Measurements from ENCODE around the gene CELF5.
"Not testable (repeated sequence)": the region's sequence is repeated elsewhere in the genome, so short reads cannot be mapped to it uniquely, and the experiment has no call there.

Gene CELF5

DNA sequence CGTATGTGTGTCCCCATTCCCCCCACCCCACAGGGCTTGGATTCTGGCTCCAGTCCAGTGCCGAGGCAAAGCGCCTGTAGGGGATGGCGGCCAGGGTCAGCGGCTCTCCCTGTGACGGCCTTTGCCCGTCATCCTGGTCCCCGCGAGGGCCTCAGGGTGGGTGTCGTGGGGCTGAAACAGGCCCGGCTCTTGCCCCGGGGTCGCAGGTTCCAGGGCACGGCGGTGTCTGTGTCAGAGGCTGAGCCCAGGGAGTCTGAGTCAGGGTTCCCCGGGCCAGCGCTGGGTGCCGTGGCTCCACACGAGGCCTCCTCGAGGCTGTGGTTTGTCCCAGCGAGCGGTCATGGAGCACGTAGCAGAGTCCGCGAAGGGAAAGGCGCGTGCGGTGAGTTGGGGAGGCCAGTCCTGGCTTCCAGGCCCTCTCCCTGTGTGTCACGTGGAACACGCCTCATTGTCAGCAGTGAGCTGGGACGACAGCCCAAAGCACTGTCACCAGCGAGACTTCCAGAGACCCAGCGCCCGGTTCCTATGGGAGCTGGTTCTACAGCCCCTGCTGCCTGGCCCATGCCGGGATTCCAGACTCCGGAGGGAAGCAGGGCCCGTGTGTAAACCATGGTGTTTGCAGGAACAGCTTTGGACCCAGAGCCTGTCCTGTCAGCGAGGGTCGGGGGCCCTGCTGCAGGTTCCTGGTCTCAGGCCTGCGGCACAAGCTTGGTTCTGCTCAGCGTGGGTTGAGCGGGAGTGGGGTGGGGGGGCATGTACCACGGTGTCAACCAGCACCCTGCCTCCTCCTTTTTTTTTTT, 25.4 kb upstream of the CELF5 start:
- Mint-ChIP-seq H3K9me3 (no peaks in the 10 kb centered on the region), H3K27me3 (no peaks in the 10 kb centered on the region), H3K27ac (no peak overlapping the region), H3K4me1 (no peaks in the 10 kb centered on the region), H3K36me3 (no peaks in the 10 kb centered on the region), H3K4me3 (no peak overlapping the region)

DNA sequence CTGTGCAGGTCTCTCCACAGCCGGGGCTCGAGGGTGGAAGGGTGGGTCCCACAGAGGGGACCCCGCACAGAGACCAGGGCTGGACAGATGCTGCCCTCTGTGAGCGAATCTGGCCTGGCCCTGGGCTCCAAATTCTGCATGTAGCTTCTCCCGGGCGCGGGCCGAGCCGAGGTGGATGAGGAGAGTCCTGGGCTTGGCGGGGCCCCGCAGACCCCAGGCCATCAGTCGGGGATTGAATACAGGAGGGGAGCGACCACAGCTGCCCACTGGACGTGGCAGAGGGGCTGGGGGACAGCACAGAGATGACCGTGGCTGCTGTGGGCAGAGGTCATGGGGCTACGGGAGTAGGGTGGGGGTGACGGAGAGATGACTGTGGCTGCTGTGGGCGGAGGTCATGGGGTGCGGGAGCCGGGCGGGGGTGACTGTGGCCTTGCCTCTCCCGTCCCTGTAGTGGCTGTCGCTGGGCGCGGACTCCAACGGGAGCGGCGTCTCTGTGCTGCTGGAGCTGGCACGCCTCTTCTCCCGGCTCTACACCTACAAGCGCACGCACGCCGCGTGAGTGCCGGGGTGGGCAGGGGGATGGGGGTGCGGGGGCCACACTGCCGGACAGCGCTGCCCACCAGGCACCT, 23.3 kb upstream of the CELF5 start:
- no peaks in the 10 kb centered on the region for H3K4me1 Mint-ChIP-seq
- H3K4me3 Mint-ChIP-seq, result no peak overlapping the region
- no peaks in the 10 kb centered on the region for H3K36me3 Mint-ChIP-seq
- no peaks in the 10 kb centered on the region for H3K27me3 Mint-ChIP-seq
- H3K9me3 Mint-ChIP-seq, result no peaks in the 10 kb centered on the region
- H3K27ac Mint-ChIP-seq, result no peak overlapping the region

DNA sequence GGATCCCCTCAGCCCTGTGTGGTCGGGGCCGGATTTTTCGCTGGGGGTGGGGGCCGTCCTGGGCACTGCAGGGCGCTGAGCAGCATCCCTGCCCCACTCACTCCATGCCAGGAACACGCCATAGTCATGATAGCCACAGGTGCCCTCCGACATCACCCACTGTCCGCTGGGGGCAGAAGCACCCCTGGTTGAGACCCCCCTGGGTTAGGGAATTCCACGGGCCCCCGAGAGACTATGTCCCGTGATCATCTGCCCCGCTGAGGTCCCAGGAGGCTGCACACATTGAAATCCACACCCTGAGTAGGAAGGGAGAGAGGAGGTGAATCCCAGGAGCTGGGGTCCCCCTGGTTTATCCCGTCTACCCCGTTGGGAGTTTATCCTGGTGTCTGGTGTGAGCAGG, 22.6 kb upstream of the CELF5 start:
- no peaks in the 10 kb centered on the region for H3K36me3 Mint-ChIP-seq
- no peaks in the 10 kb centered on the region for H3K9me3 Mint-ChIP-seq
- H3K27me3 Mint-ChIP-seq, result no peaks in the 10 kb centered on the region
- no peak overlapping the region for H3K4me3 Mint-ChIP-seq
- H3K27ac Mint-ChIP-seq, result no peak overlapping the region
- H3K4me1 Mint-ChIP-seq, result no peaks in the 10 kb centered on the region

DNA sequence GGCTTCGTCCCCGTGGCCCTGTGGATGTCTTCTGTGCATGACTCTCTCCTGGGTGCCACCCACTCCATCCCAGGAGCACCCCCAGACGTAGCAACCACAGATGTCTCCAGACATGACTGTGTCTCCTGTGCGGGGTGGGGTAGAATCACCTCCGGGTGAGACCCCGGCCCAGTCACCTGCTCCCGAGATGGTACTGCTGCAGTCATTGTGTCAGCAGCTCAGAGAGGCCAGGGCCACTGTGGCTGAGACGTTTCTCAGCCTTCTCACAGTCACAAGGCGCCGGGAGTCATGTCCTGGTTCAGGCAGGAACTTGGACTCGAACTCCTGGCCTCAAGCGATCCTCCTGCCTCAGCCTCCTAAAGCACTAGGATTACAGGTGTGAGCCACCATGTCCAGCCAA, 22.1 kb upstream of the CELF5 start:
- Mint-ChIP-seq H3K27me3 (no peaks in the 10 kb centered on the region), H3K4me3 (no peak overlapping the region), H3K9me3 (no peaks in the 10 kb centered on the region), H3K4me1 (no peaks in the 10 kb centered on the region), H3K27ac (no peak overlapping the region), H3K36me3 (no peaks in the 10 kb centered on the region)

DNA sequence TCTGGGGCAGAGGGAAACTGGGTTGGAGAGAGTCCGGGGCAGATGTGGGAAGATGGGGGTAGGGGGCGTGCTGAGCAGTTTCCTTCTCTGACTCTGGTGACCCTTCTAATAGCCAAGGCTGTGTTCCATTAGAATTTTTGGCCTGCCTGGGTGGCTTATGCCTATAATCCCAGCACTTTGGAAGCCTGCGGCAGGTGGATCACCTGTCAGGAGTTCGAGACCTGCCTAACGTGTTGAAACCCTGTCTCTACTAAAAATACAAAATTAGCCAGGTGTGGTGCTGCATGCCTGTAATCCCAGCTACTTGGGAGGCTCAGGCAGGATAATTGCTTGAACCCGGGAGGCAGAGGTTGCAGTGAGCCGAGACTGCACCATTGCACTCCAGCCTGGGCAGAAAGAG, 21.6 kb upstream of the CELF5 start:
- H3K27me3 Mint-ChIP-seq, H3K9me3 Mint-ChIP-seq, H3K4me1 Mint-ChIP-seq, H3K27ac Mint-ChIP-seq, H3K36me3 Mint-ChIP-seq, H3K4me3 Mint-ChIP-seq: not testable (repeated sequence)

DNA sequence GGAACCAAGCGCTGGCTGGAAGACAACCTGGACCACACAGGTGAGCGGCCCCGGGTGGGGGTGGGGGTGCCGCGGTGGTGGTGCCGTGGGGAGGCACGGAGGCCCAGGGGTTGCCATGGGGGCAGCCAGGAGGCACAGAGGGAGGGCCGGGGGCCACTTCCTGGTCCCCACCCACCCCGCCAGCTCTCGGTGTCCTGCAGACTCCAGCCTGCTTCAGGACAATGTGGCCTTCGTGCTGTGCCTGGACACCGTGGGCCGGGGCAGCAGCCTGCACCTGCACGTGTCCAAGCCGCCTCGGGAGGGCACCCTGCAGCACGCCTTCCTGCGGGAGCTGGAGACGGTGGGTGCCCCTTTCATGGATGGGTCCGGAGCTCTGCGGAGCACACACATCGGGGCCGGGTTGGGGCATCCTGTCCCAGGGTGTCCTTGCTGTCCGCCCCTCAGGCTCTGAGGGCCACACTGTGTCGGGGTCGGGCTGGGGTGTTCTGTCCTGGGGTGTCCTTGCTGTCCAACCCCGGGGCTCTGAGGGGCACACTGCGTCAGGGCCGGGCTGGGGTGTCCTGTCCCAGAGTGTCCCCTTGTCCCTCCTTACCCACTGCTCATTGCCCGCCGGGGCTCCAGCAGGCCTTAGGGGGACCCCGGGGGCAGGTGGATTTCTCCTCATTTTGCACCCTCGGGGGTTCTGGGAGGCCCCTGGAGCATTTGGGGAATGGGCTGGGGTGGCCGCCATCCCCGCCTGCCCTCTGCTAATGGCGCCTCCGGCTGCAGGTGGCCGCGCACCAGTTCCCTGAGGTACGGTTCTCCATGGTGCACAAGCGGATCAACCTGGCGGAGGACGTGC, 20.4 kb upstream of the CELF5 start:
- no peaks in the 10 kb centered on the region for H3K27me3 Mint-ChIP-seq
- H3K4me3 Mint-ChIP-seq, result no peak overlapping the region
- no peak overlapping the region for H3K27ac Mint-ChIP-seq
- no peaks in the 10 kb centered on the region for H3K9me3 Mint-ChIP-seq
- H3K36me3 Mint-ChIP-seq, result no peaks in the 10 kb centered on the region
- no peaks in the 10 kb centered on the region for H3K4me1 Mint-ChIP-seq

DNA sequence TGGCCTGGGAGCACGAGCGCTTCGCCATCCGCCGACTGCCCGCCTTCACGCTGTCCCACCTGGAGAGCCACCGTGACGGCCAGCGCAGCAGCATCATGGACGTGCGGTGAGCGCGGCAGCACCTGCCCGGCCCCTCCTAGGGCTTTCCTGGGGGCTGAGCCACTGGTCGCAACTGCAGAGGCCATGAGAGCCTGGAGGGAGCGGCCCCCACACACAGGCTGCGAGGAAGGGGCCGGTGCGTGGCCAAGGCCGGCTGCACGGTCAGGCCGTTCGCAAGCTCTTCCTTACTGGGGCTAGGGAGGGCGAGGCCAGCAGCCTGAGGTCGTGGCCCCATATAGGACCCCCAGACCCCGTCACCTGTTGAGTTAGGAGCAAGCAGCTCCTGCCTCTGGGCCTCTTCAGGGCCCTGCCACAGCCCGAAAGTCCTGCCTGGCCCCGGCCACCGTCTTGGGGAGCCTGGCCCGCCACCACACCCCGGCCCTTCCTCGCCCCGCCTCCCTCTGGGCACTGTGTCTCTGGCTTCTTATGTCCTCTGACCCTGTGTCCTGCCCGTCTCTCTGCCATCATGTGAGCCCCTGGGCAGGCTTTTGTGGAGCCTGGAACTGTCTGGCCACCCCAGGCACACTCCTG, 19.7 kb upstream of the CELF5 start:
- Mint-ChIP-seq H3K36me3 (no peaks in the 10 kb centered on the region), H3K9me3 (no peaks in the 10 kb centered on the region), H3K27me3 (no peaks in the 10 kb centered on the region), H3K27ac (no peak overlapping the region), H3K4me1 (no peaks in the 10 kb centered on the region), H3K4me3 (no peak overlapping the region)

DNA sequence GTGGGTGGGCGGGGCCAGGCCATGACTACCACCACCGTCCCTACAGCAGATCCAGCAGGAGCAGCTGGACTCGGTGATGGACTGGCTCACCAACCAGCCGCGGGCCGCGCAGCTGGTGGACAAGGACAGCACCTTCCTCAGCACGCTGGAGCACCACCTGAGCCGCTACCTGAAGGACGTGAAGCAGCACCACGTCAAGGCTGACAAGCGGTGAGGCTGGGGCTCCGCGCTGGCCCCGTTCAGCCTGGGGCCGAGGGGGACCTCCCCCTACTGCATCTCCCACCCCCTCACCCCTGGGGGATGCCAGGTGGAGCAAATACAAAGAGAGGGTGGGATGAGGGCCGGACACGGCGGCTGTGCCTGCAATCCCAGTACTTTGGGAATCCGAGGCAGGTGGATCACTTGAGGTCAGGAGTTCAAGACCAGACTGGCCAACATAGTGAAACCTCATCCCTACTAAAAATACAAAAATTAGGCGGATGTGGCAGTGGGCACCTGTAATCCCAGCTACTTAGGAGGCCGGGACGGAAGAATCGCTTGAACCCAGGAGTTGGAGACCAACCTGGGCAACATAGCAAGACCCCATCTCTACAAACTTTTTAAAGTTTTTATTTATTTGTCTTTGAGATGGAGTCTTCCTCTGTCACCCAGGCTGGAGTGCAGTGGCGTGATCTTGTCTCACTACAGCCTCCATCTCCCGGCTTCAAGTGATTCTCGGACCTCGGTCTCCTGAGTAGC, 18.1 kb upstream of the CELF5 start:
- Mint-ChIP-seq H3K36me3 (no peaks in the 10 kb centered on the region), H3K4me1 (peaks cover 5% of the 10 kb centered on the region), H3K4me3 (no peak overlapping the region), H3K9me3 (no peaks in the 10 kb centered on the region), H3K27ac (no peak overlapping the region), H3K27me3 (no peaks in the 10 kb centered on the region)

DNA sequence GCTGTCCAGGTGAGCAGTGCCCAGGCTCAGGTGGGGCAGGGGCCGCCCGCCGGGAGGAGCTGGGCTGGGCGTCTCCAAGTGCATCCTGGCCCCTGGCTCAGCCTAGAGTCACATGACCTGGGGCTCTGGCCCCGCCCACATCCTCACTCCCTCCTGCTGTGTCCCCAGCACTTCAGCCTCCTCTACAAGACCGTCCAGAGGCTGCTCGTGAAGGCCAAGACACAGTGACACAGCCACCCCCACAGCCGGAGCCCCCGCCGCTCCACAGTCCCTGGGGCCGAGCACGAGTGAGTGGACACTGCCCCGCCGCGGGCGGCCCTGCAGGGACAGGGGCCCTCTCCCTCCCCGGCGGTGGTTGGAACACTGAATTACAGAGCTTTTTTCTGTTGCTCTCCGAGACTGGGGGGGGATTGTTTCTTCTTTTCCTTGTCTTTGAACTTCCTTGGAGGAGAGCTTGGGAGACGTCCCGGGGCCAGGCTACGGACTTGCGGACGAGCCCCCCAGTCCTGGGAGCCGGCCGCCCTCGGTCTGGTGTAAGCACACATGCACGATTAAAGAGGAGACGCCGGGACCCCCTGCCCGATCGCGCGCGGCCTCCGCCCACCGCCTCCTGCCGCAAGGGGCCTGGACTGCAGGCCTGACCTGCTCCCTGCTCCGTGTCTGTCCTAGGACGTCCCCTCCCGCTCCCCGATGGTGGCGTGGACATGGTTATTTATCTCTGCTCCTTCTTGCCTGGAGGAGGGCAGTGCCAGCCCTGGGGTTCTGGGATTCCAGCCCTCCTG, 16.8 kb upstream of the CELF5 start:
- Mint-ChIP-seq H3K4me1 (peaks cover 5% of the 10 kb centered on the region), H3K36me3 (no peaks in the 10 kb centered on the region), H3K27ac (no peak overlapping the region), H3K4me3 (no peak overlapping the region), H3K27me3 (no peaks in the 10 kb centered on the region), H3K9me3 (no peaks in the 10 kb centered on the region)

DNA sequence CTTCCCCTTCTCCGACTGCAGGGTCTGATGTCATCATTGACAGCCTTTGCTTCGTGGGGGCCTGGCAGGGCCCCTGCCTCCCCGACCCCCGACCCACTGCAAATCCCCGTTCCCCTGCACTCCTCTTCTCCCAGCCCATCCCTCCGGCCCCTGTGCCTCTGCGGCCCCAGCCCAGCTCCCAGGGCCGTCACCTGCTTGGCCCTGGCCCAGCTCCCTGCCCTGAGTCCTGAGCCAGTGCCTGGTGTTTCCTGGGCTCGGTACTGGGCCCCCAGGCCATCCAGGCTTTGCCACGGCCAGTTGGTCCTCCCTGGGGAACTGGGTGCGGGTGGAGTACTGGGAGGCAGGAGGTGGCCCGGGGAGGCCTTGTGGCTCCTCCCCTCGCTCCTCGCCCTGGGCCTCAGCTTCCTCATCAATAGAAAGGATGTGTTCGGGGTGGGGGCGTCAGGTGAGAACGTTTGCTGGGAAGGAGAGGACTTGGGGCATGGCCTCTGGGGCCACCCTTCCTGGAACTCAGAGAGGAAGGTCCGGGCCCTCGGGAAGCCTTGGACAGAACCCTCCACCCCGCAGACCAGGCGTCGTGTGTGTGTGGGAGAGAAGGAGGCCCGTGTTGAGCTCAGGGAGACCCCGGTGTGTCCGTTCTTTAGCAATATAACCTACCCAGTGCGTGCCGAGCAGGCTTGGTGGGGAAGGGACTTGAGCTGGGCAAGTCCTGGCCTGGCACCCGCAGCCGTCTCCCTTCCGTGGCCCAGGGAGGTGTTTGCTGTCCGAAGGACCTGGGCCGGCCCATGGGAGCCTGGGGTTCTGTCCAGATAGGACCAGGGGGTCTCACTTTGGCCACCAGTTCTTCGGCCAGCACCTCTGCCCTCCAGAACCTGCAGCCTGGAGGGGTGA, 15.9 kb upstream of the CELF5 start:
- no peaks in the 10 kb centered on the region for H3K9me3 Mint-ChIP-seq
- no peak overlapping the region for H3K27ac Mint-ChIP-seq
- H3K4me1 Mint-ChIP-seq, result peaks cover 5% of the 10 kb centered on the region
- H3K4me3 Mint-ChIP-seq, result no peak overlapping the region
- no peaks in the 10 kb centered on the region for H3K27me3 Mint-ChIP-seq
- H3K36me3 Mint-ChIP-seq, result no peaks in the 10 kb centered on the region

DNA sequence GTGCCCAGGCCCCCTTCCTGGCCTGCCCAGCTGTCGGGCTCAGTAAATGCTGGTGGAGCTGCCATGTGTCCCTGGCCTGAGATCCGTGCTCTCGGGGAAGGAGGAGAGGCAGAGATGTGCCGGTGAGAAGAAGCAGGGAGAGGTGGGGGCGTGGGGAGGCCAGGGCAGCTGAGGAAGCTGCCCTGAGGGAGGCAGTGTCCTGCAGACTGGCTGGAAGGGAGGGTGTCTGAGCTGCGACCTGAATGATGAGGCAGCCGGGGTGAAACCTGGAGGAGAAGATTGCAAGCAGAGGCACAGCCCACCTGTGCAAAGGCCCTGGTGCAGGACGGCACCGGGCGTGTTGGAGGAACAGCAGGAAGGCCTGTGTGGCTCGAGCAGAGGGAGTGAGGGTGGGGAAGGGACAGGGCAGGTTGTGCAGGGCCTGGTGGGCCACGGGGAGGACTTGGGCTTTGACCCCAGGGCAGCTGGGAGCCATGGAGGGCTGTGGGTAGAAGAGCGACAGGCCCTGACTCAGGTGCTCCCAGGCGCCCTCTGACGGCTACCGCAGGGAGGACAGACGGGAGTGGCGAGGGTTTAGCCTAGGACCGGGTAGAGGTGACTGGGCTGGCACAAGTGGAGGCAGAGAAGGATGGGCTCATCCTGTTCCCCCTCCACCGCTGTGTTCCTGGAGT, 14.0 kb upstream of the CELF5 start:
- peaks cover 5% of the 10 kb centered on the region for H3K4me1 Mint-ChIP-seq
- no peak overlapping the region for H3K4me3 Mint-ChIP-seq
- no peak overlapping the region for H3K27ac Mint-ChIP-seq
- no peaks in the 10 kb centered on the region for H3K27me3 Mint-ChIP-seq
- no peaks in the 10 kb centered on the region for H3K36me3 Mint-ChIP-seq
- H3K9me3 Mint-ChIP-seq, result no peaks in the 10 kb centered on the region

DNA sequence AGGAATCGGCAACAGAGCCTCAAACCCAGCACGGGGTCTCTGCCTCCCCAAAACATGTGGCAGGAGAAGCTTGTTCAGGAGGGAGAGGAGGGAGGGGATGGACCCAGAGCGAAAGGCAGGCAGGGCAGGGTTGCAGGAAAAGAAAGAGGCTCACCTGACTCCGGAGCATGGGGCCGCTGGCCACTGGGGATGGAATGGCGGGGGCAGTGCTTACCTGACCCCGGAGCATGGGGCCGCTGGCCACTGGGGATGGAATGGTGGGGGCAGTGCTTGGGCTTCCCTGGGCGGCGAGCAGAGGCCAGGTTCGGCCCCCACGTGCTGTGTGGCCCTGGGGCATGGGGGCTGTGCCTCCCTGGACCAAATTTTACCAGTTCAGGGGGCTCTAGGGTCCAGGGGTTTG, 13.3 kb upstream of the CELF5 start:
- Mint-ChIP-seq H3K4me1 (peaks cover 5% of the 10 kb centered on the region), H3K27me3 (no peaks in the 10 kb centered on the region), H3K27ac (no peak overlapping the region), H3K9me3 (no peaks in the 10 kb centered on the region), H3K4me3 (no peak overlapping the region), H3K36me3 (no peaks in the 10 kb centered on the region)

DNA sequence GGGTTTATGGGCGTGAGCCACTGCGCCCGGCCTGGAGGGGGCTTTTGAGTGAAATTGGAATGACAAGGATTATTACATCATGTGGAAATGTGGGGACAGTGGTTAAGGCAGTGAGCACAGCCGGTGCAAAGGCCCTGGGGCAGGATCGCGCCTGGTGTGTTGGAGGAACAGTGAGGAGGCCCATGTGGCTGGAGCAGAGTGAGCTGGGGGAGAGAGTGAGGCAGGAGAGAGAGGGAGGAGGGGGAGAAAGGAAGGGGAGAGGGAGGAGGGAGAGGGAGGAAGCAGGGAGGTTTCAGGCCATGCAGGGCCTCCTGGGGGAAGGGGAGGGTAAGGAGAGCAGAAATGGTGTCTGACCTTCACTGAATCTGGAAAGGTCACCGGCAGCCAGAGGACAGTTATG, 11.3 kb upstream of the CELF5 start:
- H3K27ac Mint-ChIP-seq, result no peak overlapping the region

More for the DNA sequence above, 11.3 kb upstream of the CELF5 start:
- Mint-ChIP-seq H3K36me3 (no peaks in the 10 kb centered on the region), H3K4me1 (peaks cover 5% of the 10 kb centered on the region), H3K4me3 (no peak overlapping the region), H3K27me3 (no peaks in the 10 kb centered on the region), H3K9me3 (no peaks in the 10 kb centered on the region)
